GM18519 (cell line): ENCODE measurements around the gene SPRY1.

Source experiments
- ATAC-seq: cut with Tn5 transposase; IDR thresholded peaks from one replicate; pipeline ENCODE4 v1.9.1; 2021; ENCODE audit warnings: mild to moderate bottlenecking, moderate library complexity; ENCODE audit not compliant: unreplicated experiment, low FRiP score

Gene SPRY1

GRCh38 chr4:123435246-123436113, 38.9 kb downstream of the SPRY1 start:
- no peak for ATAC-seq

- no peak for ATAC-seq
Observed at GRCh38 chr4:123438031-123438430, 41.4 kb downstream of the SPRY1 start.

GRCh38 chr4:123443401-123444289, 47.0 kb downstream of the SPRY1 start:
- peak; percentile 91 for ATAC-seq

GRCh38 chr4:123444290-123444731, 47.7 kb downstream of the SPRY1 start:
- peak; percentile 44 for ATAC-seq

GRCh38 chr4:123446865-123447474, 50.4 kb downstream of the SPRY1 start:
- ATAC-seq = no peak

GRCh38 chr4:123449362-123449761, 52.8 kb downstream of the SPRY1 start:
- no peak for ATAC-seq

- peak; percentile 97 for ATAC-seq
Observed at GRCh38 chr4:123449780-123450179, 53.2 kb downstream of the SPRY1 start.

GRCh38 chr4:123450393-123450792, 53.8 kb downstream of the SPRY1 start:
- no peak for ATAC-seq

GRCh38 chr4:123452616-123453015, 56.0 kb downstream of the SPRY1 start:
- no peak for ATAC-seq

GRCh38 chr4:123453061-123453680, 56.6 kb downstream of the SPRY1 start:
- no peak for ATAC-seq
